Measurements from ENCODE around the gene CMKLR1. TPM values are rescaled to one million over a fixed set of nuclear protein-coding genes. Genes with fewer than 3 reads are reported as not detected.

Gene CMKLR1
- total RNA-seq, 1 donor = 0.54 TPM

GRCh38 chr12:108317308-108318234 lies 21.5 kb downstream of the CMKLR1 start:
- TF ChIP-seq CTCF (IDR thresholded peaks at IDR 0.05; ENCODE audit: insufficient read depth, low read length) = no peak
- H3K4me3 ChIP-seq (ENCODE audit: low read depth, low read length) = no peak overlapping the region

GRCh38 chr12:108316176-108317086 lies 22.7 kb downstream of the CMKLR1 start:
- no peak for DNase-seq (ENCODE audit: low read depth)
- H3K4me3 ChIP-seq (ENCODE audit: low read depth, low read length) = no peak overlapping the region
- TF ChIP-seq CTCF (IDR thresholded peaks at IDR 0.05; ENCODE audit: insufficient read depth, low read length) = no peak

More at GRCh38 chr12:108317308-108318234, 21.5 kb downstream of the CMKLR1 start:
- DNase-seq (ENCODE audit: low read depth) = no peak

DNA sequence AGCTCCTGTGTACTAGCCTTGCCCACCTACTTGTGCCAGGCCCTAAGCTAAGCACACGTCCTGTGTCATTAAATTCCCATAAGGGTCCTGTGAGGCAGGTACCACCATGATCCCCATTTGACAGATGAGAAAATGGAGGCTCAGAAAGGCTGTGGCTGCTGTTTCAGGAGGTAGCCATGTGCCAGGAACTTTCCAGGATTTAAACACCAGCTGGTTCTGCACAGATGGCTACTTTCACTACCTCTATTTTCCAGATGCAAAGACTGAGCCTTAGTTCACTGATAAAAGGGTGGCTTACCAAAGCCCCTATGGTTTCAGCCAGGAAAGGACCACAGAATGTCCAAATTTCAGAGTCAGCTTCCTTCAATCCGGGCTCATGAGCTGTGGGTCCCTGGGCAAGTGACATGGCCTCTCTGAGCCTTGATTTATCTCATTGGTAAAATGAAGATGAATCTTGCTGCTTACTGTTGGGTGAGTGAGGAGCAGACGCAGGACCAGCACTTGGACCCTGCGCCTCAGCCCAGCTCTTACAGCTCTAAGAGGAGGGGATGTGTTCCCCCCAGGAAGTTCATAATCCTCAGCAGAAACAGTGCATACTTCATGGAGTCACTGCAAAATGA lies 23.5 kb downstream of the CMKLR1 start:
- H3K4me3 ChIP-seq (ENCODE audit: low read depth, low read length) = no peak overlapping the region
- DNase-seq (ENCODE audit: low read depth) = no peak
- no peak for TF ChIP-seq CTCF (IDR thresholded peaks at IDR 0.05; ENCODE audit: insufficient read depth, low read length)

GRCh38 chr12:108313606-108314351 lies 25.3 kb downstream of the CMKLR1 start:
- DNase-seq (ENCODE audit: low read depth) = no peak
- no peak overlapping the region for H3K4me3 ChIP-seq (ENCODE audit: low read depth, low read length)
- TF ChIP-seq CTCF (IDR thresholded peaks at IDR 0.05; ENCODE audit: insufficient read depth, low read length) = no peak

GRCh38 chr12:108313241-108313605 lies 25.9 kb downstream of the CMKLR1 start:
- no peak for DNase-seq (ENCODE audit: low read depth)
- H3K4me3 ChIP-seq (ENCODE audit: low read depth, low read length) = no peak overlapping the region
- no peak for TF ChIP-seq CTCF (IDR thresholded peaks at IDR 0.05; ENCODE audit: insufficient read depth, low read length)

DNA sequence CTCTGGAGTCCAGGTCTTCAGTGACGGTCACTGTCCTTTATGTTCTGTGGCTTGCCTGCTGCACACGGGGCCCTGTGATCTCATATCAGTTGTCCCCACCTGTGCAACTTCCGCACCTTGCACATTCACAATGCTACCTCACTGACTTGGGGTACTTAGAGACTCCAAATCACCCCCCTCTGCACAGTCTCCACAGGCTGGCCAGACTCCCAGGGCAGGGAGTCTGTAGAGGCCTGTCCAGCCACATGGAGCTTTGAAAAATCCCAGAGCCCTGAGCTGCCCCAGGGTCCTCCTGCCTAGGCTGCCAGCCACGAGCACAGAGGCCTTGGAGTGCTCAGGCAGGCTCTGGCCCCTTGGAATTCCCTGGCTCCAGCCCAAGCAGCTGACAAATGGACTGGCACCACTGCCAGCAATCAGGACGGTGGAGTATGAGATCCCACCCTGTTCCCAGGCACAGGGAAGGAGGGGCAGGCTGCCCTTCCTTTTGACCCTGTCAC lies 26.4 kb downstream of the CMKLR1 start:
- DNase-seq (ENCODE audit: low read depth) = no peak
- no peak overlapping the region for H3K4me3 ChIP-seq (ENCODE audit: low read depth, low read length)
- TF ChIP-seq CTCF (IDR thresholded peaks at IDR 0.05; ENCODE audit: insufficient read depth, low read length) = no peak
